C1 segment of cervical spinal cord (tissue), 14 donors: ENCODE data around the gene CUBN.

ENCODE experiments used
- DNase-seq, 14 donors: peaks; one replicate each; lab custom pipeline; 2025; lab: John Stamatoyannopoulos, UW

The CUBN gene

GRCh38 chr10:17041626-17042520 is 87.7 kb downstream of the CUBN start:
- DNase-seq, result no peak

- DNase-seq, result no peak
Measured at GRCh38 chr10:17038627-17039026, 91.0 kb downstream of the CUBN start.

GRCh38 chr10:17037910-17038309 is 91.7 kb downstream of the CUBN start:
- no peak for DNase-seq

GRCh38 chr10:17035446-17035845 is 94.2 kb downstream of the CUBN start:
- no peak for DNase-seq

- DNase-seq, result no peak
Measured at GRCh38 chr10:17033529-17034260, 95.9 kb downstream of the CUBN start.

GRCh38 chr10:17031637-17032635 is 97.7 kb downstream of the CUBN start:
- no peak for DNase-seq

- peak in 3 of 14 donors; percentile 13 to 43 (median 14) for DNase-seq
Measured at GRCh38 chr10:17029581-17030271, 99.9 kb downstream of the CUBN start.

- DNase-seq, result no peak
Measured at GRCh38 chr10:17029239-17029580, 100.4 kb downstream of the CUBN start.

- DNase-seq, result no peak
Measured at GRCh38 chr10:17028798-17029197, 100.8 kb downstream of the CUBN start.

- DNase-seq, result no peak
Measured at GRCh38 chr10:17026686-17027485, 102.7 kb downstream of the CUBN start.

- DNase-seq, result peak in 2 of 14 donors; percentile 33 to 57
Measured at GRCh38 chr10:17025444-17026295, 103.9 kb downstream of the CUBN start.

- no peak for DNase-seq
Measured at GRCh38 chr10:17024461-17024860, 105.2 kb downstream of the CUBN start.

- no peak for DNase-seq
Measured at GRCh38 chr10:17023386-17024298, 106.0 kb downstream of the CUBN start.

GRCh38 chr10:17022896-17023295 is 106.7 kb downstream of the CUBN start:
- DNase-seq, result no peak

GRCh38 chr10:17022466-17022825 is 107.2 kb downstream of the CUBN start:
- no peak for DNase-seq

GRCh38 chr10:17021656-17022465 is 107.8 kb downstream of the CUBN start:
- DNase-seq, result no peak

GRCh38 chr10:17019696-17020095 is 109.9 kb downstream of the CUBN start:
- no peak for DNase-seq
